HG02943 (cell line): ENCODE measurements around the gene KCTD2.
"Not testable (repeated sequence)": the region's sequence is repeated elsewhere in the genome, so short reads cannot be mapped to it uniquely, and the experiment has no call there.

Experiments used
- ATAC-seq: cut with Tn5 transposase; IDR thresholded peaks from one replicate; pipeline ENCODE4 v1.9.1; 2021; ENCODE audit warnings: mild to moderate bottlenecking, low read depth, moderate library complexity; ENCODE audit not compliant: unreplicated experiment

KCTD2 gene

GRCh38 chr17:75048249-75048878 lies 1.3 kb downstream of the KCTD2 start:
- no peak for ATAC-seq

GRCh38 chr17:75049057-75049456 lies 2.0 kb downstream of the KCTD2 start:
- ATAC-seq, result no peak

- ATAC-seq, result no peak
Measured at GRCh38 chr17:75049706-75050105, 2.7 kb downstream of the KCTD2 start.

GRCh38 chr17:75051941-75052340 lies 4.9 kb downstream of the KCTD2 start:
- ATAC-seq, result no peak

- no peak for ATAC-seq
Measured at GRCh38 chr17:75059369-75060345, 12.6 kb downstream of the KCTD2 start.

GRCh38 chr17:75060434-75061054 lies 13.5 kb downstream of the KCTD2 start:
- no peak for ATAC-seq

- no peak for ATAC-seq
Measured at GRCh38 chr17:75061055-75061438, 14.0 kb downstream of the KCTD2 start.

- no peak for ATAC-seq
Measured at GRCh38 chr17:75061618-75062017, 14.6 kb downstream of the KCTD2 start.

GRCh38 chr17:75063201-75063600 lies 16.2 kb downstream of the KCTD2 start:
- no peak for ATAC-seq

GRCh38 chr17:75063626-75064025 lies 16.6 kb downstream of the KCTD2 start:
- ATAC-seq, result no peak

- no peak for ATAC-seq
Measured at GRCh38 chr17:75064040-75064439, 17.0 kb downstream of the KCTD2 start.

- ATAC-seq, result no peak
Measured at GRCh38 chr17:75064460-75064859, 17.4 kb downstream of the KCTD2 start.

- ATAC-seq, result no peak
Measured at GRCh38 chr17:75064867-75065561, 18.0 kb downstream of the KCTD2 start.

- ATAC-seq, result no peak
Measured at GRCh38 chr17:75065562-75066151, 18.6 kb downstream of the KCTD2 start.

- ATAC-seq, result no peak
Measured at GRCh38 chr17:75067856-75068255, 20.8 kb downstream of the KCTD2 start.

- no peak for ATAC-seq
Measured at GRCh38 chr17:75068750-75069149, 21.7 kb downstream of the KCTD2 start.

GRCh38 chr17:75069783-75070182 lies 22.8 kb downstream of the KCTD2 start:
- ATAC-seq, result no peak

- ATAC-seq, result not testable (repeated sequence)
Measured at GRCh38 chr17:75071478-75072271, 24.6 kb downstream of the KCTD2 start.

- not testable (repeated sequence) for ATAC-seq
Measured at GRCh38 chr17:75072909-75073308, 25.9 kb downstream of the KCTD2 start.
